HepG2 (cell line): ENCODE measurements around the gene HIPK4. TPM values are rescaled to one million over a fixed set of nuclear protein-coding genes. Genes with fewer than 3 reads are reported as not detected.

ENCODE experiments used
- BRF2 ChIP-seq: sonication (generic); formaldehyde crosslinking; IDR thresholded peaks from 2 replicates; pipeline ENCODE4 v1.8.1; 2022; ENCODE audit warnings: mild to moderate bottlenecking, missing genetic modification reagents
- DMAP1 ChIP-seq: IDR thresholded peaks from 2 replicates; pipeline ENCODE4 v1.6.1; 2016
- E2F1 ChIP-seq: sonication (generic); formaldehyde crosslinking; IDR thresholded peaks from 2 replicates; pipeline ENCODE4 v1.5.0; 2020; ENCODE audit warnings: missing genetic modification reagents
- KAT7 ChIP-seq: IDR thresholded peaks from 2 replicates; pipeline ENCODE4 v1.6.1; 2018; ENCODE audit warnings: borderline replicate concordance, missing compliant biosample characterization
- KMT2B ChIP-seq: IDR thresholded peaks from 2 replicates; pipeline ENCODE4 v1.6.1; 2016; ENCODE audit warnings: missing genetic modification reagents, missing compliant biosample characterization
- MAZ ChIP-seq, 2 experiments: sonication (generic) in 1 of 2; formaldehyde crosslinking in 1 of 2; IDR thresholded peaks; 2 replicates each; pipeline versions ENCODE4 v1.5.0 to v1.6.1; 2012 to 2020; ENCODE audit warnings: low read depth in 2 of 2, mild to moderate bottlenecking in 2 of 2, borderline replicate concordance in 1 of 2, improper control_type of control experiment in 1 of 2, low read length in 1 of 2, missing genetic modification reagents in 1 of 2, moderate library complexity in 1 of 2
- MTF1 ChIP-seq: sonication (generic); formaldehyde crosslinking; IDR thresholded peaks from 2 replicates; pipeline ENCODE4 v1.5.0; 2020; ENCODE audit warnings: missing genetic modification reagents
- MYNN ChIP-seq: sonication (generic); formaldehyde crosslinking; IDR thresholded peaks from 2 replicates; pipeline ENCODE4 v1.4.0; 2020; ENCODE audit warnings: mild to moderate bottlenecking, low read depth, missing genetic modification reagents
- ONECUT2 ChIP-seq: sonication (generic); formaldehyde crosslinking; IDR thresholded peaks from 2 replicates; pipeline ENCODE4 v1.4.0; 2020; ENCODE audit warnings: missing genetic modification reagents
- PHF8 ChIP-seq: sonication (generic); formaldehyde crosslinking; IDR thresholded peaks from 2 replicates; pipeline ENCODE4 v1.5.0; 2020; ENCODE audit warnings: missing genetic modification reagents
- SALL2 ChIP-seq: sonication (generic); formaldehyde crosslinking; IDR thresholded peaks from 2 replicates; pipeline ENCODE4 v1.8.1; 2023; ENCODE audit warnings: mild to moderate bottlenecking, missing genetic modification reagents, inconsistent platforms
- SRSF9 ChIP-seq: fragments of 200-400 bp; formaldehyde crosslinking; IDR thresholded peaks from 2 replicates; pipeline ENCODE4 v1.6.1; 2018; ENCODE audit warnings: borderline replicate concordance, mild to moderate bottlenecking, low read depth, low read length; ENCODE audit not compliant: insufficient read depth, poor library complexity, severe bottlenecking
- ZBTB40 ChIP-seq, 2 experiments: fragments of 450-650 bp in 1 of 2; sonication (generic) in 1 of 2; formaldehyde crosslinking in 1 of 2; IDR thresholded peaks; 2 replicates each; pipeline versions ENCODE4 v1.6.1 to v1.8.0; 2016 to 2022; ENCODE audit warnings: antibody characterized with exemption in 1 of 2, mild to moderate bottlenecking in 1 of 2, missing genetic modification reagents in 1 of 2
- ZMYM2 ChIP-seq: sonication (generic); formaldehyde crosslinking; IDR thresholded peaks from 2 replicates; pipeline ENCODE4 v1.8.0; 2022; ENCODE audit warnings: mild to moderate bottlenecking, missing genetic modification reagents
- ZSCAN30 ChIP-seq: sonication (generic); formaldehyde crosslinking; IDR thresholded peaks from 2 replicates; pipeline ENCODE4 v1.5.0; 2020; ENCODE audit warnings: mild to moderate bottlenecking, missing genetic modification reagents
- polyA plus RNA-seq, 8 experiments: library from polyadenylated mRNA; depleted of rRNA in 3 of 8; stranded (reverse) in 7 of 8; unstranded in 1 of 8; fragments of >200 nt; fragmentation: Illumina TruSeq in 4 of 8; extraction: Trizol in 4 of 8; gene quantifications; 2 replicates each; pipeline versions ENCODE4 v1.2.1 to v1.2.3, GENCODE V29; 2011 to 2016; ENCODE audit warnings: low read depth in 4 of 8, missing spikeins in 1 of 8, mixed read lengths in 1 of 8; ENCODE audit not compliant: insufficient read depth in 1 of 8
- total RNA-seq, 5 experiments: library from RNA; depleted of rRNA; stranded (reverse); fragments of >200 nt; fragmentation: Illumina TruSeq; extraction: Trizol; gene quantifications; 2 replicates each; pipeline ENCODE4 v1.2.3, GENCODE V29; 2016; ENCODE audit warnings: low read depth in 1 of 5

Gene HIPK4
- total and polyA plus RNA-seq, 2 of the 13 experiments (the other 11 are each of a cell fraction or from before 2014, with no cell fraction given): 0.03 TPM; not detected in 1

- no peak for TF ChIP-seq BRF2
- no peak for TF ChIP-seq ZSCAN30 (CRISPR knock-in tag)
- TF ChIP-seq DMAP1 (CRISPR knock-in tag): 0 out of 2 replicates have a peak, but pooled peaks have one; percentile 10
- no peak for TF ChIP-seq MYNN (CRISPR knock-in tag)
- peak; percentile 28; the same call in 1 of the 2 replicates for TF ChIP-seq MAZ (IDR thresholded peaks at IDR 0.05; ENCODE audit: borderline replicate concordance, low read depth, low read length)
- no peak for TF ChIP-seq MAZ (CRISPR knock-in tag; IDR thresholded peaks at IDR 0.05; ENCODE audit: low read depth)
- no peak for TF ChIP-seq ONECUT2
- TF ChIP-seq KMT2B: 0 out of 2 replicates have a peak, but pooled peaks have one; percentile 10
- TF ChIP-seq E2F1 (CRISPR knock-in tag): no peak
- TF ChIP-seq ZMYM2 (CRISPR knock-in tag): no peak
- no peak for TF ChIP-seq SRSF9
- no peak for TF ChIP-seq SALL2 (CRISPR knock-in tag)
- TF ChIP-seq PHF8: no peak
- no peak for TF ChIP-seq ZBTB40 (IDR thresholded peaks at IDR 0.05)
- no peak for TF ChIP-seq ZBTB40 (CRISPR knock-in tag; IDR thresholded peaks at IDR 0.05)
- TF ChIP-seq MTF1: no peak
- TF ChIP-seq KAT7: peak; percentile 23; the same call in 1 of the 2 replicates
These were observed 34.9 kb upstream of the HIPK4 start (continued) for GRCh38 chr19:40424637-40425449.
